NCI-H774 (cell line): ENCODE data around the gene HOXA7.

Experiments
- DNase-seq: peaks from one replicate; lab custom pipeline; 2025; lab: John Stamatoyannopoulos, UW

HOXA7 gene

GRCh38 chr7:27106901-27107240 lies 49.6 kb downstream of the HOXA7 start:
- no peak for DNase-seq

- no peak for DNase-seq
Observed at GRCh38 chr7:27106181-27106900, 50.1 kb downstream of the HOXA7 start.

- DNase-seq: no peak
Observed at GRCh38 chr7:27105301-27106031, 51.0 kb downstream of the HOXA7 start.

- no peak for DNase-seq
Observed at GRCh38 chr7:27104341-27105058, 52.0 kb downstream of the HOXA7 start.
